AG04450 (cell line): ENCODE results near the gene PGAP6. TPM values are rescaled to one million over a fixed set of nuclear protein-coding genes. Genes with fewer than 3 reads are reported as not detected.
"Not testable (repeated sequence)": the region's sequence is repeated elsewhere in the genome, so short reads cannot be mapped to it uniquely, and the experiment has no call there.

Experiments used
- CTCF ChIA-PET: fragments of 300-600, 350-600 bp; formaldehyde crosslinking; extraction: SDS; loops from one replicate; lab custom pipeline; 2022; ENCODE audit warnings: antibody characterized with exemption, inconsistent platforms; lab: Charles Lee
- POLR2A ChIA-PET: fragments of 350-600 bp; formaldehyde crosslinking; extraction: SDS; loops from one replicate; lab custom pipeline; 2021; ENCODE audit warnings: antibody characterized with exemption, inconsistent platforms; lab: Yijun Ruan, JAX
- DNase-seq: peaks from one replicate; pipeline ENCODE4 v3.0.0-alpha.2; 2011; ENCODE audit warnings: low read depth, low spot score
- H3K27ac ChIP-seq: one replicate; pipeline ENCODE4 v1.5.1; 2012; ENCODE audit warnings: low read depth, low read length, control low read depth
- H3K27me3 ChIP-seq: one replicate; pipeline ENCODE4 v1.6.0; 2012; ENCODE audit warnings: low read length; ENCODE audit not compliant: control insufficient read depth, insufficient read depth
- H3K4me3 ChIP-seq: 2 replicates; pipeline ENCODE4 v1.5.1; 2011; ENCODE audit warnings: mild to moderate bottlenecking, low read depth, low read length, control low read depth
- H3K9me3 ChIP-seq: 2 replicates; pipeline ENCODE4 v1.5.1; 2012; ENCODE audit warnings: low read length; ENCODE audit not compliant: control insufficient read depth, insufficient read depth
- CTCF ChIP-seq: IDR thresholded peaks from 2 replicates; pipeline ENCODE4 v1.5.1; 2011; ENCODE audit warnings: low read depth, low read length, control low read depth, inconsistent platforms
- polyA plus RNA-seq: library from polyadenylated mRNA; depleted of rRNA; stranded (reverse); fragments of >200 nt; gene quantifications from 2 replicates; pipeline ENCODE4 v1.2.3, GENCODE V29; 2011

Gene PGAP6
- polyA plus RNA-seq, 1 experiment: 40.8 TPM

- POLR2A ChIA-PET: no interaction called here
Observed at GRCh38 chr16:363110-363765, 18.5 kb downstream of the PGAP6 start.

GRCh38 chr16:362702-362999 lies 19.1 kb downstream of the PGAP6 start:
- not testable (repeated sequence) for DNase-seq, H3K27me3 ChIP-seq, H3K27ac ChIP-seq, H3K4me3 ChIP-seq, H3K9me3 ChIP-seq
- ChIA-PET CTCF (interaction anchor here (0.7 to 2.7 kb wide), 17 partner anchors 8 to 300 kb away, joined by 3 to 30 read pairs (median 4); partner anchors contain the start of genes FAM234A and MRPL28), POLR2A (interaction anchor here (0.6 to 0.9 kb wide), 2 partner anchors 11 to 138 kb away, joined by 3 to 6 read pairs; no protein-coding TSS in a partner anchor)

More at GRCh38 chr16:363110-363765, 18.5 kb downstream of the PGAP6 start:
- DNase-seq: no peak
- H3K9me3 ChIP-seq: no peaks in the 10 kb centered on the region; the same call in 1 of the 2 replicates
- CTCF ChIA-PET: interaction anchor here (0.8 to 2.7 kb wide), 6 partner anchors 10 to 300 kb away, joined by 3 to 30 read pairs (median 4); partner anchors contain the start of gene FAM234A
- H3K27me3 ChIP-seq: no peaks in the 10 kb centered on the region
- no peak overlapping the region for H3K4me3 ChIP-seq
- H3K27ac ChIP-seq: no peak overlapping the region
- no peak for TF ChIP-seq CTCF

GRCh38 chr16:361872-362701 lies 19.7 kb downstream of the PGAP6 start:
- Histone ChIP-seq H3K9me3 (no peaks in the 10 kb centered on the region; the same call in 1 of the 2 replicates), H3K27me3 (no peaks in the 10 kb centered on the region), H3K27ac (no peak overlapping the region), H3K4me3 (no peak overlapping the region)
- DNase-seq: peak; percentile 46
- POLR2A ChIA-PET: interaction anchor here (0.6 to 0.9 kb wide), 2 partner anchors 10 to 137 kb away, joined by 3 to 6 read pairs; no protein-coding TSS in a partner anchor
- peak; percentile 85 for TF ChIP-seq CTCF
- CTCF ChIA-PET: interaction anchor here (0.6 to 2.7 kb wide), 21 partner anchors 8 to 299 kb away, joined by 3 to 30 read pairs (median 4); partner anchors contain the start of genes FAM234A and MRPL28

GRCh38 chr16:361341-361871 lies 20.4 kb downstream of the PGAP6 start:
- CTCF ChIA-PET: interaction anchor here (0.6 to 2.7 kb wide), 10 partner anchors 16 to 295 kb away, joined by 3 to 30 read pairs (median 4); no protein-coding TSS in a partner anchor
- no peak for DNase-seq
- no peak overlapping the region for H3K27ac ChIP-seq
- no peak overlapping the region for H3K4me3 ChIP-seq
- TF ChIP-seq CTCF: no peak
- POLR2A ChIA-PET: no interaction called here
- no peaks in the 10 kb centered on the region for H3K27me3 ChIP-seq
- H3K9me3 ChIP-seq: no peaks in the 10 kb centered on the region; the same call in 1 of the 2 replicates

GRCh38 chr16:360698-361336 lies 21.0 kb downstream of the PGAP6 start:
- no peaks in the 10 kb centered on the region; the same call in 1 of the 2 replicates for H3K9me3 ChIP-seq
- H3K27ac ChIP-seq: no peak overlapping the region
- H3K27me3 ChIP-seq: no peaks in the 10 kb centered on the region
- TF ChIP-seq CTCF: no peak
- H3K4me3 ChIP-seq: no peak overlapping the region
- ChIA-PET POLR2A (no interaction called here), CTCF (interaction anchor here (0.6 to 2.7 kb wide), 2 partner anchors 161 to 254 kb away, joined by 5 to 30 read pairs; no protein-coding TSS in a partner anchor)
- no peak for DNase-seq
